WI38 (cell line): ENCODE results near the gene HIPK4.

Experiments used
- H3K4me3 ChIP-seq: 2 replicates; pipeline ENCODE4 v1.5.1; 2011; ENCODE audit warnings: low read depth, mild to moderate bottlenecking, control low read depth, low read length
- TF ChIP-seq, protein P1 (sequence below): IDR thresholded peaks from 2 replicates; pipeline ENCODE4 v1.5.1; 2012; ENCODE audit warnings: low read depth, mild to moderate bottlenecking, control low read depth, low read length

HIPK4 gene

DNA sequence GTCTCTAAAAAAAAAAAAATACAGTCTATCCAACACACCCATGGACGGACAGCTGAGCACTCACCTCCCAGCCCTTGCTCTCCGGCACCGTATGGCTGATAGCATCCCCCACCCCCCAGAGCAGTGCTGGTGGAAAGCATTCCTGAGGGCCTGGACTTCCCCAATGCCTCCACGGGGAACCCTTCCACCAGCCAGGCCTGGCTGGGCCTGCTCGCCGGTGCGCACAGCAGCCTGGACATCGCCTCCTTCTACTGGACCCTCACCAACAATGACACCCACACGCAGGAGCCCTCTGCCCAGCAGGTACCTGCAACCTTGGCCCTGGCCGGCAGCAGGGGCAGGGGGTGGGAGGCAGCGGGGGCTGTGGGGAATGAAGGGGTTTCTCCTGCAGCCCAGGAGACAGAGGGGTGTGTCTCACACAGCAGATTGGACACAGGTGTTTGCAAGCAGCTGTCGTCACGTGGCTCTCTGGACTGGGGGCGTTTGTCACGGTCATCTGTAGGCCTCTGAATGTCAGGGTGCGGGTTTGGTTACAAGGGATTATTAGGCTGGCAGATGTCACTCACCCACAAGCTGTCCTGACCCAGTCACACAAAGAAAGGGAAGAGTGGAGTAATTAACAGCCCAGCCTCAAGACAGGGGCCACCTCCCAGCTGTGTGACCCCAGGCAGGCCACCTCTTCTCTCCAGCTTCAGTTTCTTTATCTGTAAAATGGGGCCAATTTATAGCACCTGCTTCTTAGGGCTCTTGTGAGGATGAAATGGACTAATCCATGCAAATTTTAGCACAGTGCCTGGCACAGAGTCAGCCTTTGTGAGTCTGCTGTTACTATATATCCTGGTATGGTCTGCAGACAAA, 22.2 kb downstream of the HIPK4 start:
- no peak overlapping the region for H3K4me3 ChIP-seq
- TF ChIP-seq, protein P1, sequence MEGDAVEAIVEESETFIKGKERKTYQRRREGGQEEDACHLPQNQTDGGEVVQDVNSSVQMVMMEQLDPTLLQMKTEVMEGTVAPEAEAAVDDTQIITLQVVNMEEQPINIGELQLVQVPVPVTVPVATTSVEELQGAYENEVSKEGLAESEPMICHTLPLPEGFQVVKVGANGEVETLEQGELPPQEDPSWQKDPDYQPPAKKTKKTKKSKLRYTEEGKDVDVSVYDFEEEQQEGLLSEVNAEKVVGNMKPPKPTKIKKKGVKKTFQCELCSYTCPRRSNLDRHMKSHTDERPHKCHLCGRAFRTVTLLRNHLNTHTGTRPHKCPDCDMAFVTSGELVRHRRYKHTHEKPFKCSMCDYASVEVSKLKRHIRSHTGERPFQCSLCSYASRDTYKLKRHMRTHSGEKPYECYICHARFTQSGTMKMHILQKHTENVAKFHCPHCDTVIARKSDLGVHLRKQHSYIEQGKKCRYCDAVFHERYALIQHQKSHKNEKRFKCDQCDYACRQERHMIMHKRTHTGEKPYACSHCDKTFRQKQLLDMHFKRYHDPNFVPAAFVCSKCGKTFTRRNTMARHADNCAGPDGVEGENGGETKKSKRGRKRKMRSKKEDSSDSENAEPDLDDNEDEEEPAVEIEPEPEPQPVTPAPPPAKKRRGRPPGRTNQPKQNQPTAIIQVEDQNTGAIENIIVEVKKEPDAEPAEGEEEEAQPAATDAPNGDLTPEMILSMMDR: no peak

DNA sequence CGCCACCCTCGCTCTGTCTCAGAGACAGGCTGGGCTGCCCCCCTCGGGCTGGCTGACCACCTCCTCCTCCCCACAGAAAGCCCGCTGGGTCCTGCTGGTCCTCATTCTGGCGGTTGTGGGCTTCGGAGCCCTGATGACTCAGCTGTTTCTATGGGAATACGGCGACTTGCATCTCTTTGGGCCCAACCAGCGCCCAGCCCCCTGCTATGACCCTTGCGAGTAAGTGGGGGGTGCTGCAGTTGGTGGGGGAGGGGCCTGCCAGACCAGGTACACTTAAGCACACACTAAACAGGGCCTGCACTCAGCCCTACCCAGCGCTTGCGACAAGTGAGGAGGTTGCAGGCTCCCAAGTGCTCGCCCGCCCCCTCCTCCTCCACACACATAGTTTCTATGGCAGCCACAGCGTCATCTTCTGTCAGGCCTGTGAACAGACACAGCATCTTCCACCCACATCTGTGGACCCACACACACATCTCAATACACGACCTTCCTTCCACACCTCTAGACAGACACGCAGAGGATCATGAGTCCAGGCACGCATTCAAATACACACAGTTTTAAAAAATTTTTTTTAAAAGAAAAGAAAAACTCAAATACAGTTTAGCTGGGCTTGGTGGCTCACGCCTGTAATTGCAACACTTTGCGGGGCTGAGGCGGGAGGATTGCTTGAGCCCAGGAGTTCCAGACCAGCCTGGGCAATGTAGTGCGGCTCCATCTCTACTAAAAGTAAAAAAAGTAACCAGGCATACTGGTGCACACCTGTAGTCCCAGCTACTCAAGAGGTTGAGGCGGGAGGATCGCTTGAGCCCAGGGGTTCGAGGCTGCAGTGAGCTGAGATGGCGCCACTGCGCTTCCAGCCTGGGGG, 23.1 kb downstream of the HIPK4 start:
- TF ChIP-seq, protein P1: no peak
- peak overlapping the region; percentile 56 for H3K4me3 ChIP-seq

DNA sequence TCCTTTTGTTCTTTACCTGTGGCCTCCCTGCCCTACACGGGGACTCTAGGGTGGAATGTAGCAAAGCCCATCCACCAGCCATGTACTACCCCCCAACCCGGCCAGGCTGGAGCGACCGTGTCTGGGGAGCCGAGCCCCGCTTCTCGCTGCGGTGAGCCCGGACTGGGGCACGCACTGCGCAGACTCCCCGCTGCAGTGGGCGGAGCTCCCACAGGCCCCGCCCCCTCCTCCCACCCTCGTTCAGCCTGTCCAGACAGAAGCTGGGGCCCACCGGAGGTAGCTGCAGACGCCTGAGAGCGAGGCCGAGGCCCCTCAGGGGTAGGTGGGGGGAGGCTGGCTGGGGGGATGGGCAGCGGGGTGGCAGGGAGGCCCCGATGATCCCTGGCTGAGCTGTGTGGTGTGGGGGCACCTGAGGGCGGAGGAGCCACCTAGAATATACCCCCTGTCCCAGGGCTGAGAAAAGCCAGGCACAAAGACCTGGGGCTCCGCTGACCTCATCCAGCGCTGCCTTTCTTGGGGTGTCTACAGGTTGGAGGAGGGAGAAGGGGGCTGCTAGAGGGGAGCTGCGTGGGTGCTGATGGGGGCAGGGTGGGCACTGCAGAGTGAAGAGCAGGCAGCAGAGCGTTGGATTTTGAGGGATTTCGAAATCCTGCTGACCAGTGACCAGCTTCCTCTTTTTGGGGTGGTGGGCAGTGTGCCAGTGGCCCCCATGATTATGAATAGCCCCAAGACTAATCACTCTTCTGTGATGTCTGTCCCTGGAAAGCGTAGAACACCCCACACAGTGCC, 24.2 kb downstream of the HIPK4 start:
- peak overlapping the region; percentile 56 for H3K4me3 ChIP-seq
- TF ChIP-seq, protein P1: no peak

DNA sequence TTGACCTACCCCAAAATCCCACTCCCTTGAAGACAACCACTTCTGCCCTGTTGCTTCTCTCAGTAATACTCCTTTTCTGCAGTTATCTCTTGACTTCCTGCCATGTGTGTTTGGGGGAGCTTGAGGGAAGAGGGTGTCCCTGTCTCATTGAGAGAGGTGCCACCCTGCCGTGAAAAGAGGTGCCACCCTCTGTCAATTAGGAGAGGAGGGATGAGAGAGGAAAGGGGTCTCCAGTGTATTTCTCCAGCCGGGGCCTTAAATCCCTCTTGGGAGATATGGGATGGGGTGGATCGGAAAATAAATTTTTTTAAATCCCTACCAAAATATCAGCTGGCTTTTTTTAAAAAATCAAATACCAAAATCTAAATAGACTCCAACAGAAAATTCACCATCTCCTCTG, 25.0 kb downstream of the HIPK4 start:
- TF ChIP-seq, protein P1: no peak
- peak overlapping the region; percentile 56; the same call in 1 of the 2 replicates for H3K4me3 ChIP-seq

DNA sequence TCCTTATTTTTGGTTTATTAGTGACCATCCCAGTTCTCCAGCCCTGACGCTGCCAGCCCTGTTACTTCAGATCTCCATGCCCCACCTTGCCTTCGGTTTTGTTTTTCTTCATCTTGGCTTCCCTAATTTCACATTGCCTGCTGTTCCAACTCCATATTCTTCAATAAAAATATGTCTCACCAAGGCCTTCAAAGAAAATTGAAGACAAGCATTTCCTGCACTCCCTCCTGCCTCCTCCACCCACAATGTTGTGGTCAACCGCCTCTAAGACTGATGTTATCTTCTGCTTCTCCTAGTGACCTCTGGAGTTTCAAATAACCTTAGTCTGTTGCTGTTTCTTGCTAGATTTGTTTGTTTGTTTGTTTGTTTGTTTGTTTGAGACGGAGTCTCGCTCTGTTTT, 26.9 kb downstream of the HIPK4 start:
- no peak overlapping the region for H3K4me3 ChIP-seq
- TF ChIP-seq, protein P1: no peak

DNA sequence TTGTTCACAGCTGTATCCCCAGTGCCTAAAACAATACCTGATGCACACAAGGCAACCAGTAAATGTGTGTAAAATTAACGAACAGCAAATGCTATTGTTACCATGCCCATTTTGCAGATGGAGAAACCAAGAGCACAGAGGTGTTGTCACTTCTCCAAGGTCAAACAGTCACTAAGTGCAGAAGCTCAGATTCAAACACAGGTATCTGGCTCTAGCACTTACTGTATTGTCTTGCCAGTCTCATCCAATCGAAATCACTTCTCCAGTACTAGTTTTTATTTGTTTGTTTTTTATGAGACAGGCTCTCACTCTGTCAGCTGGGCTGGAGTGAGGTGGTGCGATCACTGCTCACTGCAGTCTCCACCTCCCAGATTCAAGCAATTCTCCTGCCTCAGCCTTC, 27.8 kb downstream of the HIPK4 start:
- H3K4me3 ChIP-seq: no peak overlapping the region
- TF ChIP-seq, protein P1: no peak
